ENCODE measurements around the gene PTOV1.

The PTOV1 gene

GRCh38 chr19:49812997-49813861, 37.7 kb upstream of the PTOV1 start, which contains the start of gene FUZ:
TSS of gene FUZ (minus strand) at chr19:49813292. CDS start at chr19:49813106, 186 bp downstream.
- H3K9ac ChIP-seq (ENCODE audit: low read length): peak within 1 kb of the TSS; percentile 85
- peak within 1 kb of the TSS; percentile 89 for H2AFZ ChIP-seq (ENCODE audit: low read depth, low read length)
- no peaks in the 10 kb centered on the region for H4K20me1 ChIP-seq (ENCODE audit: insufficient read depth, low read length)
- peaks cover 1% of the 10 kb centered on the region for H3K79me2 ChIP-seq (ENCODE audit: low read length)
- peak within 1 kb of the TSS; percentile 82 for H3K27ac ChIP-seq (ENCODE audit: low read length)
- no peaks in the 10 kb centered on the region for H3K27me3 ChIP-seq (ENCODE audit: low read depth, low read length)
- H3K9me3 ChIP-seq (ENCODE audit: insufficient read depth, low read length): no peaks in the 10 kb centered on the region
- H3K4me2 ChIP-seq (ENCODE audit: low read length): peak within 1 kb of the TSS; percentile 88
- no peak for TF ChIP-seq EZH2phosphoT487 (IDR thresholded peaks at IDR 0.05; ENCODE audit: low read depth)
- TF ChIP-seq, protein P1, sequence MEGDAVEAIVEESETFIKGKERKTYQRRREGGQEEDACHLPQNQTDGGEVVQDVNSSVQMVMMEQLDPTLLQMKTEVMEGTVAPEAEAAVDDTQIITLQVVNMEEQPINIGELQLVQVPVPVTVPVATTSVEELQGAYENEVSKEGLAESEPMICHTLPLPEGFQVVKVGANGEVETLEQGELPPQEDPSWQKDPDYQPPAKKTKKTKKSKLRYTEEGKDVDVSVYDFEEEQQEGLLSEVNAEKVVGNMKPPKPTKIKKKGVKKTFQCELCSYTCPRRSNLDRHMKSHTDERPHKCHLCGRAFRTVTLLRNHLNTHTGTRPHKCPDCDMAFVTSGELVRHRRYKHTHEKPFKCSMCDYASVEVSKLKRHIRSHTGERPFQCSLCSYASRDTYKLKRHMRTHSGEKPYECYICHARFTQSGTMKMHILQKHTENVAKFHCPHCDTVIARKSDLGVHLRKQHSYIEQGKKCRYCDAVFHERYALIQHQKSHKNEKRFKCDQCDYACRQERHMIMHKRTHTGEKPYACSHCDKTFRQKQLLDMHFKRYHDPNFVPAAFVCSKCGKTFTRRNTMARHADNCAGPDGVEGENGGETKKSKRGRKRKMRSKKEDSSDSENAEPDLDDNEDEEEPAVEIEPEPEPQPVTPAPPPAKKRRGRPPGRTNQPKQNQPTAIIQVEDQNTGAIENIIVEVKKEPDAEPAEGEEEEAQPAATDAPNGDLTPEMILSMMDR (IDR thresholded peaks at IDR 0.05; ENCODE audit: low read depth, low read length): peak; percentile 39
- H3K4me3 ChIP-seq (ENCODE audit: low read length): peak within 1 kb of the TSS; percentile 91
- peaks cover 11% of the 10 kb centered on the region for H3K4me1 ChIP-seq (ENCODE audit: low read length)
- H3K36me3 ChIP-seq (replicated peaks; ENCODE audit: low read depth, low read length): peaks cover 3% of the 10 kb centered on the region

GRCh38 chr19:49814010-49814409, 36.9 kb upstream of the PTOV1 start:
- Histone ChIP-seq H3K4me1 (ENCODE audit: low read length) (peaks cover 12% of the 10 kb centered on the region), H3K27ac (ENCODE audit: low read length) (no peak overlapping the region), H3K4me3 (ENCODE audit: low read length) (peak overlapping the region; percentile 91), H3K36me3 (replicated peaks; ENCODE audit: low read depth, low read length) (no peaks in the 10 kb centered on the region), H4K20me1 (ENCODE audit: insufficient read depth, low read length) (no peaks in the 10 kb centered on the region), H3K9me3 (ENCODE audit: insufficient read depth, low read length) (no peaks in the 10 kb centered on the region), H3K79me2 (ENCODE audit: low read length) (peaks cover 9% of the 10 kb centered on the region), H3K9ac (ENCODE audit: low read length) (peak overlapping the region; percentile 28), H2AFZ (ENCODE audit: low read depth, low read length) (peak overlapping the region; percentile 88), H3K4me2 (ENCODE audit: low read length) (peak overlapping the region; percentile 88), H3K27me3 (ENCODE audit: low read depth, low read length) (no peaks in the 10 kb centered on the region)
- TF ChIP-seq EZH2phosphoT487 (IDR thresholded peaks at IDR 0.05; ENCODE audit: low read depth): no peak
- TF ChIP-seq, protein P1 (IDR thresholded peaks at IDR 0.05; ENCODE audit: low read depth, low read length): no peak

DNA sequence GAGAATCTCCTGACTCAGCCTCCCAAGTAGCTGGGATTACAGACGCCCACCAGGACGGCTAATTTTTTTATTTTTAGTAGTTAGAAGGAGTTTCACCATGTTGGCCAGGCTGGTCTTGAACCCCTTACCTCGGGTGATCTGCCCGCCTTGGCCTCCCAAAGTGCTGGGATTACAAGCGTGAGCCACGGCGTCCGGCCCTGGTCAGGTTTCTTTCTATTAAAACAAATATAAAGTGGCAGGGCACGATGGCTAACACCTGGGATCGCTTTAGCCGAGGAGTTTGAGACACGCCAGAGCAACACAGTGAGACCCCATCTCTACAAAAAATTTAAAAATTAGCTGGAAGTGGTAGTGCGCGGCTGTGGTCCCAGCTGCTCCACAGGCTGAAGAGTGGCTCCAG, 34.4 kb upstream of the PTOV1 start:
- H3K36me3 ChIP-seq (replicated peaks; ENCODE audit: low read depth, low read length): peaks cover 13% of the 10 kb centered on the region
- no peak overlapping the region for H3K27ac ChIP-seq (ENCODE audit: low read length)
- H3K9ac ChIP-seq (ENCODE audit: low read length): no peak overlapping the region
- H3K9me3 ChIP-seq (ENCODE audit: insufficient read depth, low read length): no peaks in the 10 kb centered on the region
- peaks cover 18% of the 10 kb centered on the region for H3K4me1 ChIP-seq (ENCODE audit: low read length)
- H3K27me3 ChIP-seq (ENCODE audit: low read depth, low read length): no peaks in the 10 kb centered on the region
- peak overlapping the region; percentile 89; the same call in 1 of the 2 replicates for H3K4me2 ChIP-seq (ENCODE audit: low read length)
- H3K4me3 ChIP-seq (ENCODE audit: low read length): no peak overlapping the region
- H2AFZ ChIP-seq (ENCODE audit: low read depth, low read length): no peak overlapping the region
- 0 out of 2 replicates have a peak, but pooled peaks cover 3% of the 10 kb centered on the region for H4K20me1 ChIP-seq (ENCODE audit: insufficient read depth, low read length)
- no peak for TF ChIP-seq EZH2phosphoT487 (IDR thresholded peaks at IDR 0.05; ENCODE audit: low read depth)
- TF ChIP-seq, protein P1 (IDR thresholded peaks at IDR 0.05; ENCODE audit: low read depth, low read length): no peak
- H3K79me2 ChIP-seq (ENCODE audit: low read length): peaks cover 31% of the 10 kb centered on the region

- Histone ChIP-seq H3K36me3 (replicated peaks; ENCODE audit: low read depth, low read length) (peaks cover 15% of the 10 kb centered on the region), H3K4me1 (ENCODE audit: low read length) (peaks cover 12% of the 10 kb centered on the region), H3K79me2 (ENCODE audit: low read length) (peaks cover 35% of the 10 kb centered on the region), H3K4me2 (ENCODE audit: low read length) (peak within 1 kb of the TSS; percentile 89), H4K20me1 (ENCODE audit: insufficient read depth, low read length) (0 out of 2 replicates have a peak, but pooled peaks cover 5% of the 10 kb centered on the region), H3K9me3 (ENCODE audit: insufficient read depth, low read length) (no peaks in the 10 kb centered on the region), H2AFZ (ENCODE audit: low read depth, low read length) (peak within 1 kb of the TSS; percentile 82), H3K4me3 (ENCODE audit: low read length) (peak within 1 kb of the TSS; percentile 89), H3K27ac (ENCODE audit: low read length) (peak within 1 kb of the TSS; percentile 71), H3K9ac (ENCODE audit: low read length) (peak within 1 kb of the TSS; percentile 91), H3K27me3 (ENCODE audit: low read depth, low read length) (no peaks in the 10 kb centered on the region)
- TF ChIP-seq, protein P1 (IDR thresholded peaks at IDR 0.05; ENCODE audit: low read depth, low read length): no peak
- no peak for TF ChIP-seq EZH2phosphoT487 (IDR thresholded peaks at IDR 0.05; ENCODE audit: low read depth)
These were observed 32.9 kb upstream of the PTOV1 start, which contains the start of gene MED25 for GRCh38 chr19:49817964-49818648. TSS of gene MED25 (plus strand) at chr19:49818289. CDS start at chr19:49818342, 53 bp downstream.

All from OCI-LY3 (cell line).